ENCODE data around the gene ZMAT5. TPM values are rescaled to one million over a fixed set of nuclear protein-coding genes. Genes with fewer than 3 reads are reported as not detected.

ZMAT5 gene
- total RNA-seq, 1 donor from 2014 or later: 18.8 TPM

DNA sequence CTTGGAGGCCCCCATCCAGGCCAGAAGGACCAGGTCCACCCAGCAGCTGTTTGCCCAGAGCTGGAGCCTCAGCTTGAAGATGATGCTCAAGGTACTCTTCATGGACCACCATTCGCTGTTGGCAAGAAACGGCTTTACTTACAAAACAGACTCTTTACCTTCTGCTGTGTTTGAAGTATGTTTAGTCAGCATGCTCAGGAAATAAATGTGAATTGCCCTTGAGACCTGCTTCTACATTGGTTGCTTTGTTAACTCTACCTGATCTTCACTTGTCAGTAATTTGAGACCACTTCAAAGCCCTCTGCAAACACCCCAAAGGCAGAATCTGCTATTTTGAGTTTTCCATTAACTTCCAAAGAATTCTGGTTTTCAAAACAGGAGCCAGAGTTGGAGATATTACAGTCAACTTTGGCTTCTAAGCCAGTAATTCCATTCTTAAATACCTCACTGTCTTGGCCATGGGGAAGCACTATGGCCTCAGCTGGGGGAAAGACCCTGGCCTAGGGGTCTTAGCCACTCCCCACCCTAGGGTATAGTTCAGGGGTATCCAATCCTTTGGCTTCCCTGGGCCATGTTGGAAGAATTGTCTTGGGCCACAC is 3.0 kb upstream of the ZMAT5 start:
- H3K27ac Mint-ChIP-seq (ENCODE audit: unreplicated experiment): no peak overlapping the region
- TF ChIP-seq, protein P1, sequence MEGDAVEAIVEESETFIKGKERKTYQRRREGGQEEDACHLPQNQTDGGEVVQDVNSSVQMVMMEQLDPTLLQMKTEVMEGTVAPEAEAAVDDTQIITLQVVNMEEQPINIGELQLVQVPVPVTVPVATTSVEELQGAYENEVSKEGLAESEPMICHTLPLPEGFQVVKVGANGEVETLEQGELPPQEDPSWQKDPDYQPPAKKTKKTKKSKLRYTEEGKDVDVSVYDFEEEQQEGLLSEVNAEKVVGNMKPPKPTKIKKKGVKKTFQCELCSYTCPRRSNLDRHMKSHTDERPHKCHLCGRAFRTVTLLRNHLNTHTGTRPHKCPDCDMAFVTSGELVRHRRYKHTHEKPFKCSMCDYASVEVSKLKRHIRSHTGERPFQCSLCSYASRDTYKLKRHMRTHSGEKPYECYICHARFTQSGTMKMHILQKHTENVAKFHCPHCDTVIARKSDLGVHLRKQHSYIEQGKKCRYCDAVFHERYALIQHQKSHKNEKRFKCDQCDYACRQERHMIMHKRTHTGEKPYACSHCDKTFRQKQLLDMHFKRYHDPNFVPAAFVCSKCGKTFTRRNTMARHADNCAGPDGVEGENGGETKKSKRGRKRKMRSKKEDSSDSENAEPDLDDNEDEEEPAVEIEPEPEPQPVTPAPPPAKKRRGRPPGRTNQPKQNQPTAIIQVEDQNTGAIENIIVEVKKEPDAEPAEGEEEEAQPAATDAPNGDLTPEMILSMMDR (IDR thresholded peaks at IDR 0.05): no peak
- H3K4me3 Mint-ChIP-seq (ENCODE audit: unreplicated experiment): no peak overlapping the region
- H3K27me3 Mint-ChIP-seq (ENCODE audit: low read depth): no peaks in the 10 kb centered on the region
- DNase-seq (ENCODE audit: low spot score): no peak
- peaks cover 2% of the 10 kb centered on the region for H3K36me3 Mint-ChIP-seq (ENCODE audit: low read depth)
- H3K9me3 Mint-ChIP-seq (ENCODE audit: low read depth): no peaks in the 10 kb centered on the region
- peaks cover 28% of the 10 kb centered on the region for H3K4me1 Mint-ChIP-seq (ENCODE audit: low read depth)

- Mint-ChIP-seq H3K4me1 (ENCODE audit: low read depth) (peaks cover 25% of the 10 kb centered on the region), H3K9me3 (ENCODE audit: low read depth) (no peaks in the 10 kb centered on the region), H3K4me3 (ENCODE audit: unreplicated experiment) (peak overlapping the region; percentile 100), H3K27ac (ENCODE audit: unreplicated experiment) (peak overlapping the region; percentile 94), H3K27me3 (ENCODE audit: low read depth) (no peaks in the 10 kb centered on the region), H3K36me3 (ENCODE audit: low read depth) (peaks cover 2% of the 10 kb centered on the region)
- DNase-seq (ENCODE audit: low spot score): no peak
- TF ChIP-seq, protein P1 (IDR thresholded peaks at IDR 0.05): no peak
Observed at GRCh38 chr22:29768052-29768693, 1.4 kb upstream of the ZMAT5 start.

DNA sequence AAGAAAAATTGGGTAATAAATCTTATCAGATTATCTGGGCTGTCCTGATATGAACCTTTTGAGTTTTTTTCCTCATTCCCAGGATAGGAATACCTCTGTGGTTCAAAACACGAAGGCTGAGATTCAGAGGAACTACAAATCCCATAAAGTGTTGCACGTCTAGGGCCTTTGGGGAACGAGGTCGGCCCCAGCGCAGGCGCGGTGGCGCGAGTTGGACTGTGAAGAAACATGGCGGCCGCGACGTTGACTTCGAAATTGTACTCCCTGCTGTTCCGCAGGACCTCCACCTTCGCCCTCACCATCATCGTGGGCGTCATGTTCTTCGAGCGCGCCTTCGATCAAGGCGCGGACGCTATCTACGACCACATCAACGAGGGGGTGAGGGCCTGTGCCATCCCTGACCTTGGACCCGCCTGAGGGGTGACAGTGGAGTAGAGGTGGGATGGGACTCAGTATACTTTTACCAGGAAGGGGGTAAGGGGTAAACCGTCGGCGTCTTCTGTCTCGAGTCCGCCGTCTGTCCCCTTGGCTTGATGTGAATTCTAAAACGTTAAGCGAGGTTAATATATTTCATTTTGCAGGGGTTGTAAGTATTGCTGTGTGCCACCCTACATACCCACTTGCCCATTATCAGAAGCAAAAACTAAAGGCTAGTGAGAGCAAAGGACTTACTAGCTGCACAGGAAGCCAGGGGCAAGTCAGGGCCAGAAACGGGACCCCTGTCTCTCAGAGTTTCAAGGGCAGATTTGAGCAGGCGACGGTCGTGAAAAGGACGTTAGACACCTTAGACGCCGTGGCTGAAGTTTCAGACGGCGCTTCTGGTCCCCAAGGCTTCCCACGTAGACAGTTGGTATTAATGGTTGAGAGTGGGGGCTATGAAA is 604 bp upstream of the ZMAT5 start, which contains the start of gene UQCR10:
Gene UQCR10 (plus strand): TSS at position 199 of the 881 bp plus-strand sequence. CDS start 30 bp downstream, at position 229.
- Mint-ChIP-seq H3K27me3 (ENCODE audit: low read depth) (no peaks in the 10 kb centered on the region), H3K27ac (ENCODE audit: unreplicated experiment) (peak within 1 kb of the TSS; percentile 94), H3K9me3 (ENCODE audit: low read depth) (no peaks in the 10 kb centered on the region), H3K36me3 (ENCODE audit: low read depth) (peaks cover 2% of the 10 kb centered on the region), H3K4me1 (ENCODE audit: low read depth) (peaks cover 22% of the 10 kb centered on the region), H3K4me3 (ENCODE audit: unreplicated experiment) (peak within 1 kb of the TSS; percentile 100)
- peak; percentile 97 for DNase-seq (ENCODE audit: low spot score)
- TF ChIP-seq, protein P1 (IDR thresholded peaks at IDR 0.05): no peak

GRCh38 chr22:29765905-29766631 is 739 bp downstream of the ZMAT5 start:
- Mint-ChIP-seq H3K4me3 (ENCODE audit: unreplicated experiment) (peak overlapping the region; percentile 100), H3K9me3 (ENCODE audit: low read depth) (no peaks in the 10 kb centered on the region), H3K4me1 (ENCODE audit: low read depth) (peaks cover 19% of the 10 kb centered on the region), H3K27me3 (ENCODE audit: low read depth) (no peaks in the 10 kb centered on the region), H3K36me3 (ENCODE audit: low read depth) (peaks cover 2% of the 10 kb centered on the region), H3K27ac (ENCODE audit: unreplicated experiment) (peak overlapping the region; percentile 94)
- TF ChIP-seq, protein P1 (IDR thresholded peaks at IDR 0.05): no peak
- DNase-seq (ENCODE audit: low spot score): no peak
